ENCODE results near the gene FSTL4. TPM values are rescaled to one million over a fixed set of nuclear protein-coding genes. Genes with fewer than 3 reads are reported as not detected.

Gene FSTL4
- total and polyA plus RNA-seq, 2 of the 4 experiments (the other 2 are of a cell fraction): 0.18 TPM; not detected in 1

- POLR2A ChIA-PET (ENCODE audit: unreplicated experiment): no interaction called here
- Histone ChIP-seq H3K27me3 (ENCODE audit: control insufficient read depth, insufficient read depth, low read length) (peaks cover 9% of the 10 kb centered on the region; the same call in 1 of the 2 replicates), H3K14ac (replicated peaks; ENCODE audit: low read depth, low read length) (no peak overlapping the region), H3K9me1 (ENCODE audit: insufficient read depth, low read length) (no peaks in the 10 kb centered on the region), H2AK5ac (ENCODE audit: low read depth, low read length) (no peak overlapping the region), H2BK20ac (ENCODE audit: low read depth, low read length) (no peak overlapping the region), H3K27ac (ENCODE audit: insufficient read depth, low read length) (no peak overlapping the region), H3K79me1 (ENCODE audit: low read depth in 1 of 2, low read length in 2 of 2) (no peaks in the 10 kb centered on the region), H3K4me3 (ENCODE audit: insufficient read depth, low read depth, low read length) (no peak overlapping the region), H3K56ac (ENCODE audit: extremely low read depth, insufficient read depth, low read length) (no peak overlapping the region), H3K18ac (ENCODE audit: low read depth, low read length) (no peak overlapping the region), H4K8ac (ENCODE audit: low read depth in 2 of 2, low read length in 2 of 2) (no peak overlapping the region), H4K20me1 (ENCODE audit: insufficient read depth, low read length) (no peaks in the 10 kb centered on the region), H3K36me3 (ENCODE audit: control insufficient read depth, insufficient read depth, low read length) (no peaks in the 10 kb centered on the region), H4K5ac (ENCODE audit: low read depth, low read length) (no peak overlapping the region), H3K4me2 (ENCODE audit: low read depth, low read length) (no peak overlapping the region), H2AFZ (replicated peaks; ENCODE audit: low read length, poor library complexity) (no peak overlapping the region), H2AK9ac (replicated peaks; ENCODE audit: low read depth, low read length, poor library complexity) (no peak overlapping the region), H3K4ac (ENCODE audit: low read depth, low read length) (no peak overlapping the region), H2BK120ac (ENCODE audit: low read depth, low read length) (no peak overlapping the region), H3K9me3 (ENCODE audit: control insufficient read depth, insufficient read depth, low read length) (no peaks in the 10 kb centered on the region), H3K9ac (ENCODE audit: low read depth, low read length) (no peak overlapping the region), H4K91ac (ENCODE audit: insufficient read depth, low read depth, low read length) (no peak overlapping the region), H3K4me1 (ENCODE audit: control insufficient read depth, insufficient read depth, low read length) (no peaks in the 10 kb centered on the region), H2BK15ac (ENCODE audit: low read depth, low read length) (no peak overlapping the region), H3K23ac (ENCODE audit: low read depth, low read length) (no peak overlapping the region), H2BK5ac (ENCODE audit: low read depth, low read length, poor library complexity, severe bottlenecking) (no peak overlapping the region)
- ATAC-seq (ENCODE audit: low read depth) (no peak), DNase-seq (no peak)
- no TSS peak for BruUV-seq (replicated peaks)
- intact Hi-C loops (cut with micrococcal nuclease) (no loop called here), in situ Hi-C loops (cut with MboI; ENCODE audit: low sequenced_read_pairs) (no loop called here), dilution Hi-C loops (cut with HindIII; ENCODE audit: low sequenced_read_pairs, unreplicated experiment) (no loop called here)
- CTCF ChIA-PET: no interaction called here
- TF ChIP-seq MAZ (IDR thresholded peaks at IDR 0.05; ENCODE audit: borderline replicate concordance, low read depth, low read length) (no peak), CEBPB (IDR thresholded peaks at IDR 0.05; ENCODE audit: low read depth, low read length) (no peak), ELK1 (IDR thresholded peaks at IDR 0.05; ENCODE audit: borderline replicate concordance, low read depth, low read length) (no peak), MXI1 (IDR thresholded peaks at IDR 0.05; ENCODE audit: borderline replicate concordance, low read depth, low read length) (no peak), SMC3 (IDR thresholded peaks at IDR 0.05; ENCODE audit: low read depth, low read length) (no peak), MAFK (IDR thresholded peaks at IDR 0.05; ENCODE audit: low read depth, low read length) (no peak), CHD1 (IDR thresholded peaks at IDR 0.05; ENCODE audit: low read depth, low read length) (no peak), RCOR1 (IDR thresholded peaks at IDR 0.05; ENCODE audit: insufficient replicate concordance, low read length) (no peak), RAD21 (IDR thresholded peaks at IDR 0.05; ENCODE audit: low read length) (no peak), BHLHE40 (IDR thresholded peaks at IDR 0.05; ENCODE audit: low read depth, low read length) (no peak), FOS (IDR thresholded peaks at IDR 0.05; ENCODE audit: low read depth, low read length) (no peak), POLR2A (IDR thresholded peaks at IDR 0.05; ENCODE audit: low read depth, low read length) (no peak), NFE2L2 (IDR thresholded peaks at IDR 0.05; ENCODE audit: low read depth, low read length) (no peak), RFX5 (IDR thresholded peaks at IDR 0.05; ENCODE audit: low read depth, low read length) (no peak)
- TF ChIP-seq, protein P1, sequence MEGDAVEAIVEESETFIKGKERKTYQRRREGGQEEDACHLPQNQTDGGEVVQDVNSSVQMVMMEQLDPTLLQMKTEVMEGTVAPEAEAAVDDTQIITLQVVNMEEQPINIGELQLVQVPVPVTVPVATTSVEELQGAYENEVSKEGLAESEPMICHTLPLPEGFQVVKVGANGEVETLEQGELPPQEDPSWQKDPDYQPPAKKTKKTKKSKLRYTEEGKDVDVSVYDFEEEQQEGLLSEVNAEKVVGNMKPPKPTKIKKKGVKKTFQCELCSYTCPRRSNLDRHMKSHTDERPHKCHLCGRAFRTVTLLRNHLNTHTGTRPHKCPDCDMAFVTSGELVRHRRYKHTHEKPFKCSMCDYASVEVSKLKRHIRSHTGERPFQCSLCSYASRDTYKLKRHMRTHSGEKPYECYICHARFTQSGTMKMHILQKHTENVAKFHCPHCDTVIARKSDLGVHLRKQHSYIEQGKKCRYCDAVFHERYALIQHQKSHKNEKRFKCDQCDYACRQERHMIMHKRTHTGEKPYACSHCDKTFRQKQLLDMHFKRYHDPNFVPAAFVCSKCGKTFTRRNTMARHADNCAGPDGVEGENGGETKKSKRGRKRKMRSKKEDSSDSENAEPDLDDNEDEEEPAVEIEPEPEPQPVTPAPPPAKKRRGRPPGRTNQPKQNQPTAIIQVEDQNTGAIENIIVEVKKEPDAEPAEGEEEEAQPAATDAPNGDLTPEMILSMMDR (conservative IDR thresholded peaks at IDR 0.05; ENCODE audit: low read depth, low read length): no peak
- TF ChIP-seq, protein P2, sequence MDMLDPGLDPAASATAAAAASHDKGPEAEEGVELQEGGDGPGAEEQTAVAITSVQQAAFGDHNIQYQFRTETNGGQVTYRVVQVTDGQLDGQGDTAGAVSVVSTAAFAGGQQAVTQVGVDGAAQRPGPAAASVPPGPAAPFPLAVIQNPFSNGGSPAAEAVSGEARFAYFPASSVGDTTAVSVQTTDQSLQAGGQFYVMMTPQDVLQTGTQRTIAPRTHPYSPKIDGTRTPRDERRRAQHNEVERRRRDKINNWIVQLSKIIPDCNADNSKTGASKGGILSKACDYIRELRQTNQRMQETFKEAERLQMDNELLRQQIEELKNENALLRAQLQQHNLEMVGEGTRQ (IDR thresholded peaks at IDR 0.05; ENCODE audit: low read depth, low read length): no peak
- WGBS, 2 experiments (ENCODE audit: extremely low coverage in 2 of 2, insufficient read length in 1 of 2): 55% methylated on average over 5 of the region's 7 CpGs; no CpG with 5 or more reads in 1 of the 2 experiments
Measured at GRCh38 chr5:133475986-133476385, 136.4 kb downstream of the FSTL4 start.

All from IMR-90 (cell line).